ENCODE data around the gene IRF9.

IRF9 gene

GRCh38 chr14:24146978-24147760 is 13.9 kb upstream of the IRF9 start, which contains the start of gene RNF31:
RNF31 (plus strand) TSS chr14:24147498; CDS start chr14:24147699, 201 bp downstream.
- DNase-seq (ENCODE audit: low read depth in 2 of 3, low spot score in 1 of 3), result peak; percentile 96 to 98 (median 96)

GRCh38 chr14:24147761-24148428 is 13.2 kb upstream of the IRF9 start:
- no peak for DNase-seq (ENCODE audit: low read depth in 2 of 3, low spot score in 1 of 3)

- no peak for DNase-seq (ENCODE audit: low read depth in 2 of 3, low spot score in 1 of 3)
These were observed 11.6 kb upstream of the IRF9 start for GRCh38 chr14:24149302-24149969.

- DNase-seq (ENCODE audit: low read depth in 2 of 3, low spot score in 1 of 3), result no peak
These were observed 11.0 kb upstream of the IRF9 start for GRCh38 chr14:24150061-24150460.

GRCh38 chr14:24150567-24150966 is 10.5 kb upstream of the IRF9 start:
- DNase-seq (ENCODE audit: low read depth in 2 of 3, low spot score in 1 of 3), result no peak

GRCh38 chr14:24150993-24151392 is 10.1 kb upstream of the IRF9 start:
- no peak for DNase-seq (ENCODE audit: low read depth in 2 of 3, low spot score in 1 of 3)

- DNase-seq (ENCODE audit: low read depth in 2 of 3, low spot score in 1 of 3), result no peak
These were observed 9.5 kb upstream of the IRF9 start for GRCh38 chr14:24151404-24152080.

GRCh38 chr14:24155100-24155499 is 6.0 kb upstream of the IRF9 start:
- no peak for DNase-seq (ENCODE audit: low read depth in 2 of 3, low spot score in 1 of 3)

GRCh38 chr14:24156840-24157239 is 4.2 kb upstream of the IRF9 start:
- no peak for DNase-seq (ENCODE audit: low read depth in 2 of 3, low spot score in 1 of 3)

- DNase-seq (ENCODE audit: low read depth in 2 of 3, low spot score in 1 of 3), result no peak
These were observed 3.7 kb upstream of the IRF9 start for GRCh38 chr14:24157331-24157730.

GRCh38 chr14:24159777-24160498 is 1.1 kb upstream of the IRF9 start:
- no peak for DNase-seq (ENCODE audit: low read depth in 2 of 3, low spot score in 1 of 3)

GRCh38 chr14:24160499-24160849 is 591 bp upstream of the IRF9 start:
- DNase-seq (ENCODE audit: low read depth in 2 of 3, low spot score in 1 of 3), result no peak

GRCh38 chr14:24162093-24162492 is 1.0 kb downstream of the IRF9 start:
- peak in 1 of 3 donors; percentile 26 for DNase-seq (ENCODE audit: low read depth in 2 of 3, low spot score in 1 of 3)

GRCh38 chr14:24164518-24164991 is 3.5 kb downstream of the IRF9 start:
- no peak for DNase-seq (ENCODE audit: low read depth in 2 of 3, low spot score in 1 of 3)

- no peak for DNase-seq (ENCODE audit: low read depth in 2 of 3, low spot score in 1 of 3)
These were observed 4.7 kb downstream of the IRF9 start for GRCh38 chr14:24165785-24166184.

- no peak for DNase-seq (ENCODE audit: low read depth in 2 of 3, low spot score in 1 of 3)
These were observed 6.5 kb downstream of the IRF9 start for GRCh38 chr14:24167469-24168114.

- DNase-seq (ENCODE audit: low read depth in 2 of 3, low spot score in 1 of 3), result peak; percentile 33 to 60 (median 48)
These were observed 10.6 kb downstream of the IRF9 start, which contains the start of gene REC8 for GRCh38 chr14:24171422-24172260. REC8 (plus strand) TSS chr14:24172080; CDS start chr14:24172553, 473 bp downstream.

- no peak for DNase-seq (ENCODE audit: low read depth in 2 of 3, low spot score in 1 of 3)
These were observed 11.3 kb downstream of the IRF9 start for GRCh38 chr14:24172261-24172860.

GRCh38 chr14:24172871-24173281 is 11.8 kb downstream of the IRF9 start:
- DNase-seq (ENCODE audit: low read depth in 2 of 3, low spot score in 1 of 3), result no peak
